NB4 (cell line): ENCODE results near the gene CLMN.

Experiments
- CTCF ChIP-seq: IDR thresholded peaks from one replicate; pipeline ENCODE4 v1.5.1; 2012; ENCODE audit warnings: low read depth, low read length
- MAX ChIP-seq: IDR thresholded peaks from 2 replicates; pipeline ENCODE4 v1.6.1; 2011; ENCODE audit warnings: low read depth, low read length

DNA sequence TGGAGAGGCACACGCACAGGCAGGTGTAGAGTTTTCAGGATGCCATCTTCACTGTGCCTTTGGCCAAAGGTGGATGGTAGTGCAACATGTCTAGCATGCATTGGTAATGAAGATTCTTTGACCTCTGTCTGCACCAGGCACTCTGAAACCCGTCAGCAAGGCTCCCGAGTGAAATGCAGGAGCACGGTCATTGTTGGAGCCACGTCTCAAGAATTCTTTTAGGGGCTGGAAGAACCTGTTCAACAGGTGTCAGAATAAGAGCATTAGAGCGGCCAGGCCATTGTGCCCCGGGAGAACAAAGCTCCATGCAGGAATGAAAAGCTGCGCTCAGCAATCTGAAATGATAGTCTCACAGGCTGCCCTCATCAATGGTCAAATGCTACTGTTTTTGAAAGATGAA is 122.2 kb downstream of the CLMN start:
- TF ChIP-seq CTCF, result no peak
- no peak for TF ChIP-seq MAX
